ENCODE measurements around the gene RHPN2. TPM values are rescaled to one million over a fixed set of nuclear protein-coding genes. Genes with fewer than 3 reads are reported as not detected.
A peak's percentile ranks its signal among the peaks of the same experiment; 100 is the strongest.

Gene RHPN2
- 1 to 10 TPM; 4.5 to 5.3 TPM for total RNA-seq

DNA sequence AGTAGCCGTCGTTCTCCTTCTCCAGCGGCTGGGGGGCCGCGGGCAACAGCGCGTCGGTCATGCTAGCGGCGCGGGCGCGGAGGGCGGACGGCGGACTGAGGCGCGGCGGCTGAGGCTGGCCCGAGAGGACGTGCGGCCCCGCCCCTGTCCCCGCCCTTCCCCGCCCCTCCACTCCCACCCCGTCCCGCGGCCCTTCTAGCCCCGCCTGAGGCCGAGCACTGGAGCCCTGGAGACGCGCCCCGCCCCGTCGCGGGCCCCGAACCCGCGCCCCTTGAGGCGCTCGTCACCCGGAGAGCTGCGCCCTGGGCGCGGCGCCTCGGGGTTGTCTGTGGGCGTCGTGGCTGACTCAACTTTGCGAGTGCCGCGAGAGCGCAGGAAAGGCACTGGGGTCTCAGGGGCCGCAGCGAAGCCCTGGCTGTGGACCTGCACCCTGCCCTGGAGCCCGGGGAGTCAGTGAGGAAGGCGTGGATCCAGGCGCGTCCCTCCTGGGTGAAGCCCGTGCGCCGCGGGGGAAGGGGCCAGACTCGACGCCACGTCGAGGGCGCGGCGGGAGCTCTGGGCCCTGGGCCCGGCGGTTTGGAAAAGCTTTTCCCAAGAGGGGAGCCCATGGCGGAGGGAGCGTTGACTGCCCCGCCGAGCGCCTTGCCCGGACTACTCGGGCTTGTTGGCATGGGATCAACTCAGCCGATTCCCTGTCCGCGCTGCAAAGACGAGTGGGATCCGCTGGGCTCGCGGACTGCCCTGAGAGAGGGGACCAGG lies at the start of gene RHPN2:
Gene RHPN2, minus strand, starts transcription at position 97 of the 759 bp plus-strand sequence. Its CDS starts 36 bp downstream, at position 61.
- Mint-ChIP-seq H3K27me3 (peaks cover 37% of the 10 kb centered on the region), H3K4me1 (no peaks in the 10 kb centered on the region), H3K4me3 (peak within 1 kb of the TSS; percentile 71), H3K36me3 (no peaks in the 10 kb centered on the region), H3K9me3 (no peaks in the 10 kb centered on the region), H3K27ac (no peak within 1 kb of the TSS)
- peak; percentile 82 for DNase-seq

- no peak for DNase-seq
- Mint-ChIP-seq H3K36me3 (peaks cover 22% of the 10 kb centered on the region), H3K4me3 (no peak overlapping the region), H3K27ac (no peak overlapping the region), H3K4me1 (no peaks in the 10 kb centered on the region), H3K9me3 (no peaks in the 10 kb centered on the region), H3K27me3 (no peaks in the 10 kb centered on the region)
These were observed 49.6 kb upstream of the RHPN2 start for GRCh38 chr19:33114312-33114711.

- H3K27me3 Mint-ChIP-seq, result no peaks in the 10 kb centered on the region
- H3K4me3 Mint-ChIP-seq, result no peak overlapping the region
- peaks cover 20% of the 10 kb centered on the region for H3K36me3 Mint-ChIP-seq
- no peak for DNase-seq
- no peaks in the 10 kb centered on the region for H3K9me3 Mint-ChIP-seq
- H3K4me1 Mint-ChIP-seq, result no peaks in the 10 kb centered on the region
- H3K27ac Mint-ChIP-seq, result no peak overlapping the region
These were observed 46.9 kb upstream of the RHPN2 start for GRCh38 chr19:33111587-33111986.

DNA sequence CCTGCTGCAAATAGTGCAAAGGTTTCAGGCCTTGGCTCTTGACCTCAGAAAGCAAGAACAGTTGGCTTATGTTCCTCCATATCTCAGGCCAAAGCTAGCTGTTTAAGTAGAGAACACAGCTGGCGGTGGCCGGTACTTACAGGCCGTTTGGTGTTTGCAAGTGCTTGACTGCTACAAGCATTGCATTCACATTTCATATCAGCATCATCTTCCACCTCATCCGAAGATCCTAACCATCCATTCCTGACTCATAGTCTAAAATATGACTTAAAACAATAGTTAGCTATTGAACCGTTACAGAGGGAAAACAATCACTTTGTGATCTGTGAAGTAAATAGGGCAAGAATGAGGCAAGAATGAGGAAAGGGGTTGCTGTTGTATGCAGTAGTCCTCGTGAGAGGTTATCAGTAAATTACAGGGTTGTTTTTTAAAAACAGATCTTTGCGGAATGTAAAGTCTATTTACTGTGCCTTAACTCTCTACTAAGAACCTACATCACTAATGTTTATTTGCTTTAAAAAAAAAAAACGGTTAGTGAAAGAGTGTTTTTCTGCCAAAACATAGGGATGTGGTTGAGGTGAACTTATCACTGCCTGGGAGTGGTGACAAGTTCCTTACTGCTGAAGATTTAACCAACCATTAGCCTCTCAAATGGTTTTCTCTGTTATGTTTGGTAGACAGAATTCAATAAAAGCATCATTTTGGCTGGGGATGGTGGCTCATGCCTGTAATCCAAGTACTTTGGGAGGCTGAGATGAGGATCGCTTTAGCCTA lies 45.6 kb upstream of the RHPN2 start:
- Mint-ChIP-seq H3K4me3 (no peak overlapping the region), H3K27ac (no peak overlapping the region), H3K9me3 (no peaks in the 10 kb centered on the region), H3K27me3 (no peaks in the 10 kb centered on the region), H3K36me3 (peaks cover 12% of the 10 kb centered on the region), H3K4me1 (no peaks in the 10 kb centered on the region)
- no peak for DNase-seq

GRCh38 chr19:33108161-33108560 lies 43.5 kb upstream of the RHPN2 start:
- no peak for DNase-seq
- no peak overlapping the region for H3K4me3 Mint-ChIP-seq
- H3K36me3 Mint-ChIP-seq, result peaks cover 11% of the 10 kb centered on the region
- H3K27me3 Mint-ChIP-seq, result no peaks in the 10 kb centered on the region
- H3K9me3 Mint-ChIP-seq, result no peaks in the 10 kb centered on the region
- no peak overlapping the region for H3K27ac Mint-ChIP-seq
- H3K4me1 Mint-ChIP-seq, result no peaks in the 10 kb centered on the region

DNA sequence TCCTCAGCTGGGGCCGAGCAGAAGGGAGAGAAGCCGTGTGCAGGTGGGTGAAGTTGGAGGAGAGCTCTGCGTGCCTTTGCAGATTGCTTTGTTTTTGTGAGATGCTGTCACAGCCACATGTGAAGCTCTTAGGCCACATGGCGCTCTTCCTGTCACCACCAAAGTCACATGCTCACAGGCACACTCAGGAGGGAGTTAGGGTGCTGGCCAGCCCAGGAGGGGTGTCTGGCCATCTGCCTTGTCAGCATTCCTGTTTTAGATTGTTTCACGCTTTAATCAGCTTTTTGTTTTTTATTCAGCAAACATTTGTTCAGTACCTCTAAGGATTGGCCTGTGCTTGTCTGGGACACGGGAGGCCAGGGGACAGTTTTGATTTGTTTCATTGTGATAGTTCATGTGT lies 38.2 kb upstream of the RHPN2 start:
- no peak overlapping the region for H3K4me3 Mint-ChIP-seq
- H3K9me3 Mint-ChIP-seq, result no peaks in the 10 kb centered on the region
- H3K4me1 Mint-ChIP-seq, result no peaks in the 10 kb centered on the region
- H3K27me3 Mint-ChIP-seq, result no peaks in the 10 kb centered on the region
- peaks cover 18% of the 10 kb centered on the region for H3K36me3 Mint-ChIP-seq
- H3K27ac Mint-ChIP-seq, result no peak overlapping the region
- DNase-seq, result no peak

GRCh38 chr19:33100894-33101644 lies 36.4 kb upstream of the RHPN2 start:
- DNase-seq, result no peak
- Mint-ChIP-seq H3K4me3 (no peak overlapping the region), H3K9me3 (no peaks in the 10 kb centered on the region), H3K36me3 (peaks cover 26% of the 10 kb centered on the region), H3K4me1 (peaks cover 1% of the 10 kb centered on the region), H3K27me3 (no peaks in the 10 kb centered on the region), H3K27ac (no peak overlapping the region)

GRCh38 chr19:33098055-33098534 lies 33.4 kb upstream of the RHPN2 start:
- Mint-ChIP-seq H3K27ac (no peak overlapping the region), H3K9me3 (no peaks in the 10 kb centered on the region), H3K27me3 (no peaks in the 10 kb centered on the region), H3K4me1 (peaks cover 2% of the 10 kb centered on the region), H3K4me3 (no peak overlapping the region), H3K36me3 (peaks cover 25% of the 10 kb centered on the region)
- DNase-seq, result no peak

DNA sequence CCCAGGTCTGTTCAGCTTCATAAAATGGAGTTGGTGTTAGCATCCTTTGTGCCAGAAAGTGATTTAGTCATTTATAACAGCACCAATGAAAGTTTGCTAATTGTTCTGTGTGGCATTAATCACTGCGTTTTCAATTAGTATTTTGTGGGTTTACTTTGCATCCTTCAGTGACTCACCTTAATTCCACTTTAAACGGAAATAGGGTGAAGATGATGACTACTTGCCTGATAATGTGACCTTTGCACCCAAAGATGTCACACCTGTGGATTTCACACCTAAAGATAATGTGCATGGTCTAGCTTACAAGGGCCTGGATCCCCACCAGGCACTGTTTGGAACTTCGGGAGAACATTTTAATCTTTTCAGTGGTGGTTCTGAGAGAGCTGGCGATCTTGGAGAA lies 31.3 kb upstream of the RHPN2 start:
- Mint-ChIP-seq H3K27ac (no peak overlapping the region), H3K9me3 (no peaks in the 10 kb centered on the region), H3K4me1 (peaks cover 2% of the 10 kb centered on the region), H3K27me3 (no peaks in the 10 kb centered on the region), H3K4me3 (no peak overlapping the region), H3K36me3 (peaks cover 16% of the 10 kb centered on the region)
- no peak for DNase-seq

GRCh38 chr19:33094436-33095067 lies 29.9 kb upstream of the RHPN2 start:
- Mint-ChIP-seq H3K4me1 (peaks cover 2% of the 10 kb centered on the region), H3K36me3 (peaks cover 19% of the 10 kb centered on the region), H3K4me3 (no peak overlapping the region), H3K27me3 (no peaks in the 10 kb centered on the region), H3K27ac (no peak overlapping the region), H3K9me3 (no peaks in the 10 kb centered on the region)
- DNase-seq, result no peak

DNA sequence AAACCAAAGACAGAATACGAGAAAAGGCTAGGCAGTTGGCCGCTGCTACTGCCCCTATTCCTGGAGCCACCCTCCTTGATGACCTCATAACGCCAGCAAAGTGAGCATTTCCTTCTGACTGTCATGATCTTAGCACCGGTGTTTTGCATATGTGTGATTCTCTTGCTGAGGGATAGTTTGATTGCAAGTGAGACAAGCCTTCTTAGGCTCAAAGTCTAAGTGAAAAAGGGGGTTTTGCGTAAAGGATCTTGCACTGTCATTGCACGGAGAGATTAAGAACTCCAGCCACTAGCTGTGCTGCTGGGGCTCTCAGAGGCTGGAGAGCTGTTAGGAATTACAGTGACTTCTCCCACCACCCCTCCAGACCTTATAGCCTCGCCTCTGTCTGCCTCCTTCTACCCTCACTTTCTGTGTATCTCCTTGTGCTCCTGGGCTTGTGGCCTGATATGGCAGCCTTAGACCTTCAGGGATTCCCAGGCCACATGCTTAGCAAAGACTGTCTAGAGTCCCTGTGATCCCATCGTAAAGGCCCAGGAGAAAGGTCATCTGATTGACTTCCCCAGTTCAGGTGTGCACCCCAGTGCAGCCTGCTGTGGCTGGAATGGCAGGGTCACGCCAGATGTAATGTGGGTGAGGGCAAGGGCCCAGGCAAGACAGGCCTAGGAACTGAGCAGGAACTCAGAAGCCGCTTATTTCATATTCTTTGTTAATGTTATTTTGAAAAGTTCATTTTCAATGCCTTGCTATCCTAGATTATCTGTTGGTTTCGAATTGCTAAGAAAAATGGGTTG lies 28.9 kb upstream of the RHPN2 start:
- no peaks in the 10 kb centered on the region for H3K9me3 Mint-ChIP-seq

GRCh38 chr19:33090179-33090578 lies 25.5 kb upstream of the RHPN2 start:
- H3K4me3 Mint-ChIP-seq, result no peak overlapping the region
- H3K36me3 Mint-ChIP-seq, result peaks cover 9% of the 10 kb centered on the region
- no peak overlapping the region for H3K27ac Mint-ChIP-seq
- no peaks in the 10 kb centered on the region for H3K9me3 Mint-ChIP-seq
- peaks cover 6% of the 10 kb centered on the region for H3K4me1 Mint-ChIP-seq
- H3K27me3 Mint-ChIP-seq, result no peaks in the 10 kb centered on the region
- DNase-seq, result no peak

More for the DNA sequence above, 28.9 kb upstream of the RHPN2 start:
- H3K27me3 Mint-ChIP-seq, result no peaks in the 10 kb centered on the region
- no peak overlapping the region for H3K27ac Mint-ChIP-seq
- H3K4me1 Mint-ChIP-seq, result peaks cover 4% of the 10 kb centered on the region
- DNase-seq, result no peak
- peaks cover 22% of the 10 kb centered on the region for H3K36me3 Mint-ChIP-seq
- H3K4me3 Mint-ChIP-seq, result no peak overlapping the region

DNA sequence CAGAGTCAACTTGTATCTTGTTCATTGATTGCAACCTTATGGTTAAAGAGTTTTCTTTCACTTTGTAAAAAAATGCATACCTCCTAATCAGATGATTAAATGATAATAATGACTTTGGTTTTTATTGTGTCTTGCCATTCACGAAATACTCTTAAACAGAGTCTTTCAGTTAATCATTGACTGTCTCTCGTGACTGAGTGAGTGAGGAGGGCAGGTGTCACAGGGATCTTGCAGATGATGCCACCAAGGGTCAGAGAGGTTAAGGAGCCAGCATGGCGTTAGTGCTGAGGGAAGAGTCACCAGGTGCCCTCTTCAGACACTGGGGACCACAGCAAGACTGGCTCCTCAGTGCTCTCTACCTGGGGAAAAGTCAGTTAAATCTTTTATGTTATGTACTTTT lies 24.3 kb upstream of the RHPN2 start:
- H3K27ac Mint-ChIP-seq, result no peak overlapping the region
- peaks cover 9% of the 10 kb centered on the region for H3K36me3 Mint-ChIP-seq
- no peaks in the 10 kb centered on the region for H3K9me3 Mint-ChIP-seq
- no peak overlapping the region for H3K4me3 Mint-ChIP-seq
- no peak for DNase-seq
- H3K27me3 Mint-ChIP-seq, result no peaks in the 10 kb centered on the region
- H3K4me1 Mint-ChIP-seq, result peaks cover 10% of the 10 kb centered on the region

DNA sequence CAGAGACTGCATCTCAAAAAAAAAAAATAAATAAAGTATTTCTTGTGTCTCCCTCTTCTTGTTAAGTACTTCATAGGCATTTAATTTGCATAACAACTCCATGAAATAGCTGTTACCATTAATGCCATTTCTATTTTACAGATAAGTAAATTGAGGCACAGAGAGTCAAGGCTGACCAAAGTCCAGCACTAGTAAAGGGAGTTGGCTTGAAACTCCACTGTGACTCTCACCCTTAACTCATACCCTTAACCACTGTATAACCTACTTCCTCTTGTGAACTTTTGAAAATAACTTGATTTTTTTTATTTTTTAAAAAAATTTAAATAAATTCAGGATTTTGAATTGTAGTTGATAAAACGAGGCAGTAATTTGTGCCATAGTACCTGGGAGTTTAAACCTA lies 22.3 kb upstream of the RHPN2 start:
- no peak for DNase-seq
- H3K4me3 Mint-ChIP-seq, result no peak overlapping the region
- peaks cover 9% of the 10 kb centered on the region for H3K36me3 Mint-ChIP-seq
- H3K27ac Mint-ChIP-seq, result no peak overlapping the region
- H3K9me3 Mint-ChIP-seq, result no peaks in the 10 kb centered on the region
- H3K4me1 Mint-ChIP-seq, result peaks cover 18% of the 10 kb centered on the region
- H3K27me3 Mint-ChIP-seq, result no peaks in the 10 kb centered on the region

All from activated naive CD8-positive, alpha-beta T cell treated with anti-CD3 and anti-CD28 coated beads for 36 hours (primary cell).